HG02981 (cell line): ENCODE data around the gene LILRA6.
A peak's percentile ranks its signal among the peaks of the same experiment; 100 is the strongest.

Experiments
- ATAC-seq: cut with Tn5 transposase; IDR thresholded peaks from one replicate; pipeline ENCODE4 v1.9.1; 2021; ENCODE audit warnings: mild to moderate bottlenecking, moderate library complexity; ENCODE audit not compliant: unreplicated experiment

LILRA6 gene

DNA sequence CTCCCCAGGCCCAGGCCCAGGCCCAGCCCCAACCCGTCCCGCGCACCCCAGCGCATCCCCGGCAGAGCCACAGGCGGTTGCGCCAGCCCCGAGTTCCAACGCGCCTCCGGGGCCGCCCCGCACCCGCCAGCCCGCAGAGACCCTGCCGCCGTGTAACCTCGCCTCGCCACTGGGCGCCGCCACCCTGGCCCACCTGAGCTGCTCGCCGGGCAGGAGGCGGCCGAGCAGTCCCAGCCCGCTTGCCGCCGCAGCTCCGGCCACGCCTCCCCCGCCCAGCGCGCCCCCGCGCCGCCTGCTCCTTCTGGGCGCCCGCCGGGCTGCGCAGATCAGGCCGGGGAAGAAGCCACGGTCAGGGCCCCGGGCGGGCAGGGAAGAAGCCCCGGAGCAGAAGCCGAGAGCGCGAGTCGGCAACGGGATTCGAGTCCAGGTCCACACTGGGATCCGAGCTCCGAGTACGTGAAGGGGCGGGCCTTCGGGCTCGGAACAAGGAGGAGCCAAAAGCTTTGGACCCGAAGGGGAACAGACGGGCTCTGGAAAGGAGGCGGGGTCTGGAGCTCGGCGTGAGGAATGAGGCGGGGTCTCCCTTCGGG lies 53.4 kb downstream of the LILRA6 start, which contains the start of gene MBOAT7:
MBOAT7 (minus strand) TSS at position 436 of the 590 bp plus-strand sequence. CDS start 1,072 bp downstream, outside the sequence.
- peak; percentile 17 for ATAC-seq

DNA sequence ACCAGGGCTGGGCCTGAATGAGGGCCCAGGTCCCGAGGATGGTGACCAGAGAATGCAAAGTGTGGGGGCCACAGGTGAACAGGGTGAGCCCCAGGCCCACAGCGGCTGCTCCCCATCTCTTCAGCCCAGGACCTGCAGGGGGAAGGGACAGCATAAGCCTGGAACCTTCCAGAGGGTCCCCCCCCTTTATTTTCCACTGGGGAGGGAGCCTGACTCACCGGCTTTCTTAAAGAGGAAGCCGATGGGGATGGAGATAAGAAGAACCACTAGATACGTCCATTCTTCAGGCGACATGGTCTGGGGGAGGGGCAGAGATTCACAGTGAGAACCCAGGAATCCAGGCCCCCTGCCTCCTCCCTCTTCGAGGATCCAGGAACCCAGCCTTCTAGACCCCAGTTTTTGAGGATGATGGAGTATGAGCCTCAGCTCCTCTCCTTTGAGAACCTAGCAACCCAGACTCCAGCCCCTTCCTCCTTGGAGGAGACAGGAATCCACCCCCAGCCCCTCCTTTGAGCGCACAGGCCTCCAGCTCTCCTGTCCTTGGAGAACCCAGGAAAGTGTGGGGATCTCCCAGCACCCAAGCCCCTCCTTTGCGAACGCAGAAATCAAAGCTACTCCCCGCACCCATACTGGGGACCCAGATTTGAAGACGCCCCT lies 54.2 kb downstream of the LILRA6 start:
- no peak for ATAC-seq

DNA sequence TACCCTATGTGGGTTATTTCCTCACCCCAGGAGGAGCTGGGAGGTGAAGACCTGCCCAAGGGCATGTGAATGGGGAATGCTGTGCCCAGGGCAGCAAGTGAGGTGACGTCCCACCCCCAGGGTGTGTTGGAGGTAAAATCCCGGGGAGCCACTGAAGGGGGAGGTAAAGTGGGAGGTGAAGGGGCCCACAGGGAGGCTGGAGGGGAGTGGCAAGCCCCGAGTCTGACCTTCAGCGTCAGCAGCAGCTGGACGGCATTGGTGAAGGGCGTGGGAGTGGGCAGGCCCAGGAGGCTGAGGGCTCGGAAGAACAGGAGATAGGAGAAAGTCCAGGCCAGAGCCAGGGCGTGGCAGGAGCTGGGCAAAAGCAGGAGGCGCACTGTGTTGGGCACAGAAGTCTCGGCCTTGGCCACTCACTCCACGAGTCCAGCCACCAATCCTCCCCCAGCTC lies 55.6 kb downstream of the LILRA6 start:
- ATAC-seq, result no peak
